Hepatocyte (in vitro differentiated cells): ENCODE data around the gene PDGFRB. TPM values are rescaled to one million over a fixed set of nuclear protein-coding genes. Genes with fewer than 3 reads are reported as not detected.

ENCODE experiments used
- DNase-seq: peaks from one replicate; pipeline ENCODE4 v3.0.0-alpha.2; 2016; ENCODE audit warnings: low spot score
- H2AFZ ChIP-seq: fragments of 200-600 bp; sonication (generic); 2 replicates; pipeline ENCODE4 v1.6.0; 2016; ENCODE audit warnings: antibody characterized with exemption, mild to moderate bottlenecking
- H3K27ac ChIP-seq: fragments of 200-600 bp; sonication (generic); 2 replicates; pipeline ENCODE4 v1.5.1; 2016; ENCODE audit warnings: mild to moderate bottlenecking
- H3K27me3 ChIP-seq: fragments of 200-600 bp; sonication (generic); 2 replicates; pipeline ENCODE4 v1.6.1; 2016
- H3K36me3 ChIP-seq: fragments of 200-600 bp; sonication (generic); replicated peaks from 2 replicates; pipeline ENCODE4 v1.5.1; 2016; ENCODE audit warnings: low read depth; ENCODE audit not compliant: insufficient read depth
- H3K4me1 ChIP-seq: fragments of 200-600 bp; sonication (generic); 2 replicates; pipeline ENCODE4 v1.5.1; 2016; ENCODE audit warnings: mild to moderate bottlenecking, moderate library complexity; ENCODE audit not compliant: insufficient read depth
- H3K4me2 ChIP-seq: fragments of 200-600 bp; sonication (generic); 2 replicates; pipeline ENCODE4 v1.6.0; 2016
- H3K4me3 ChIP-seq: fragments of 200-600 bp; sonication (generic); 2 replicates; pipeline ENCODE4 v1.5.1; 2016; ENCODE audit warnings: mild to moderate bottlenecking
- H3K79me2 ChIP-seq: fragments of 200-600 bp; sonication (generic); 2 replicates; pipeline ENCODE4 v1.6.0; 2017; ENCODE audit warnings: mild to moderate bottlenecking
- H3K9me2 ChIP-seq: fragments of 200-600 bp; sonication (generic); replicated peaks from 2 replicates; pipeline ENCODE4 v1.6.0; 2017; ENCODE audit warnings: mild to moderate bottlenecking; ENCODE audit not compliant: insufficient read depth
- H3K9me3 ChIP-seq: fragments of 200-600 bp; sonication (generic); 2 replicates; pipeline ENCODE4 v1.5.1; 2016; ENCODE audit warnings: low read depth, mild to moderate bottlenecking
- H4K20me1 ChIP-seq: fragments of 200-600 bp; sonication (generic); 2 replicates; pipeline ENCODE4 v1.6.0; 2016; ENCODE audit warnings: mild to moderate bottlenecking; ENCODE audit not compliant: insufficient read depth, poor library complexity, severe bottlenecking
- CTCF ChIP-seq: fragments of 200-600 bp; sonication (generic); IDR thresholded peaks from 2 replicates; pipeline ENCODE4 v1.5.1; 2016; ENCODE audit warnings: antibody characterized with exemption, mild to moderate bottlenecking; ENCODE audit not compliant: poor library complexity
- EZH2 ChIP-seq: fragments of 200-600 bp; sonication (generic); IDR thresholded peaks from 2 replicates; pipeline ENCODE4 v1.6.1; 2016; ENCODE audit warnings: antibody characterized with exemption, mild to moderate bottlenecking, borderline replicate concordance
- EZH2phosphoT487 ChIP-seq: fragments of 200-600 bp; sonication (generic); IDR thresholded peaks from one replicate; pipeline ENCODE4 v1.6.1; 2018; ENCODE audit warnings: antibody characterized with exemption, mild to moderate bottlenecking, low read depth, moderate library complexity; ENCODE audit not compliant: unreplicated experiment, severe bottlenecking
- WGBS: methylation state at CpG from one replicate; pipeline ENCODE4 v1.1.6; 2016; ENCODE audit warnings: low lambda C conversion rate; ENCODE audit errors: missing lambda C conversion rate; 5-methylcytosine and 5-hydroxymethylcytosine counted together
- polyA plus RNA-seq: library from polyadenylated mRNA; unstranded; fragments of >200 nt; fragmentation: Nextera tagmentation; extraction: Ambion mirVana; gene quantifications from 2 replicates; pipeline ENCODE4 v1.2.1, GENCODE V29; 2016
- total RNA-seq: library from RNA; depleted of rRNA; stranded (reverse); fragments of >200 nt; gene quantifications from 2 replicates; pipeline ENCODE4 v1.2.3, GENCODE V29; 2014

Gene PDGFRB
- total and polyA plus RNA-seq, 2 experiments from 2014 or later, result 55.1 to 55.2 TPM

GRCh38 chr5:150120062-150120441 is 35.6 kb downstream of the PDGFRB start:
- H4K20me1 ChIP-seq, result no peaks in the 10 kb centered on the region
- H2AFZ ChIP-seq, result no peak overlapping the region
- WGBS, result 89% methylated on average over 3 of the region's 3 CpGs
- no peaks in the 10 kb centered on the region for H3K27me3 ChIP-seq
- peaks cover 4% of the 10 kb centered on the region for H3K4me1 ChIP-seq
- DNase-seq, result no peak
- H3K4me2 ChIP-seq, result no peak overlapping the region
- H3K36me3 ChIP-seq, result no peaks in the 10 kb centered on the region
- no peaks in the 10 kb centered on the region for H3K79me2 ChIP-seq
- H3K9me3 ChIP-seq, result no peaks in the 10 kb centered on the region
- TF ChIP-seq EZH2, result no peak
- TF ChIP-seq EZH2phosphoT487, result no peak
- TF ChIP-seq CTCF, result no peak
- no peak overlapping the region for H3K27ac ChIP-seq
- no peak overlapping the region for H3K4me3 ChIP-seq
- H3K9me2 ChIP-seq, result no peaks in the 10 kb centered on the region

GRCh38 chr5:150119421-150120061 is 36.1 kb downstream of the PDGFRB start:
- no peak for DNase-seq
- no peak overlapping the region for H3K4me2 ChIP-seq
- H3K27me3 ChIP-seq, result no peaks in the 10 kb centered on the region
- TF ChIP-seq EZH2 (no peak), CTCF (no peak), EZH2phosphoT487 (no peak)
- peaks cover 4% of the 10 kb centered on the region for H3K4me1 ChIP-seq
- no peak overlapping the region for H2AFZ ChIP-seq
- H4K20me1 ChIP-seq, result no peaks in the 10 kb centered on the region
- H3K9me3 ChIP-seq, result no peaks in the 10 kb centered on the region
- no peak overlapping the region for H3K4me3 ChIP-seq
- H3K9me2 ChIP-seq, result no peaks in the 10 kb centered on the region
- no peaks in the 10 kb centered on the region for H3K36me3 ChIP-seq
- no peak overlapping the region for H3K27ac ChIP-seq
- H3K79me2 ChIP-seq, result no peaks in the 10 kb centered on the region
- 93% methylated on average over 10 of the region's 10 CpGs for WGBS

- WGBS, result 94% methylated on average over 11 of the region's 11 CpGs
- Histone ChIP-seq H3K27me3 (no peaks in the 10 kb centered on the region), H3K4me2 (no peak overlapping the region), H3K27ac (no peak overlapping the region), H3K9me2 (no peaks in the 10 kb centered on the region), H3K79me2 (no peaks in the 10 kb centered on the region), H3K4me1 (peaks cover 4% of the 10 kb centered on the region), H3K36me3 (no peaks in the 10 kb centered on the region), H3K9me3 (no peaks in the 10 kb centered on the region), H2AFZ (no peak overlapping the region), H3K4me3 (no peak overlapping the region), H4K20me1 (no peaks in the 10 kb centered on the region)
- no peak for TF ChIP-seq EZH2phosphoT487
- no peak for TF ChIP-seq EZH2
- TF ChIP-seq CTCF, result no peak
- no peak for DNase-seq
These were observed 37.0 kb downstream of the PDGFRB start for GRCh38 chr5:150118561-150119229.
